ENCODE measurements around the gene MYH11.
"Not testable (repeated sequence)": the region's sequence is repeated elsewhere in the genome, so short reads cannot be mapped to it uniquely, and the experiment has no call there.

Gene MYH11

DNA sequence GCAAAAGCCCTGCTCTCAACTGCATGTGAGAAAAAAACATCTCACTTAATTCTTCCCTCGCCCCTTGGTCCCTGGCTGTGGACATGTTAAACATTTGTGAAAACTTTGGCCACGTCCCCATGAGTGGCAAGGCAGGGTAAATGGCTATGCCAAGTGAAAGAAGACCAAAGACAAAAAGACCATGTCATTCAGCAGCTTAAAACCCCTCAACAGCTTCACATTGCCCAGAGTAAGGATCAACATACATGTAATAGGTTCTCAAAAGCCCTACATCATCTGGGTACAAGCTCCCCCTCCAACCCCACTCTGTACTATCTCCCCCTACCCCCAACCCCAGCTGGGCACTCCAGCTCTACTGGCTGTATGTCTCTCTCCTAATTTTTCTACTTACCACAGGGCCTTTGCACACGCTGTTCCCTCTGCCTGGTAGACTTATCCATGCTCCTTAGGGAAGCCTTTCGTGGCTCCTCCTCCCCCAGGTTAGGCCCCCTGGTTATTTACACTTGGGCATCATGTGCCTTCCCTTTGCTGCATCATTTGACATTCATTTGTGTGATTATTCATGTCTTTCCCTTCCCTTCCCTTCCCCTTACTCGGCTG is 131.1 kb downstream of the MYH11 start:
- in situ Hi-C loops (cut with MboI; ENCODE audit: low sequenced_read_pairs), result no loop called here

DNA sequence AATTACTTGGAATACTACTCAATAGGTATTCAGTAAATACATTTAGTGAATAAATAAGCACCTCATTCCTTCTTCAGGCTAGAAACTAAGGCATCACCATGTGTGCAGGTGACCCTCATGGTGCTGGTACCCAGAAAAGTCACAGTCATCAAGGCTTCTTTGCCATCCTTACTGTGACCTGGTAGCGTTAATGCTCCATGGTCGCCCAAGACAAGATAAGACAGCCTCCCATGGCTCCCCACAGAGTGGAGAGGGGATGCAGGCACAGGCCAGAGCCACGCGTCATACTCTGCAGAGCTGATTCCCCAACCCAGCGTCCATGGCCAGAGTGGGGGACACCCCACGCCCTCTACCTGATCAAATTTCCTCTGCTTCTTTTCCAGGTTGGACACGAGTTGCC is 133.0 kb downstream of the MYH11 start:
- in situ Hi-C loops (cut with MboI; ENCODE audit: low sequenced_read_pairs), result no loop called here

DNA sequence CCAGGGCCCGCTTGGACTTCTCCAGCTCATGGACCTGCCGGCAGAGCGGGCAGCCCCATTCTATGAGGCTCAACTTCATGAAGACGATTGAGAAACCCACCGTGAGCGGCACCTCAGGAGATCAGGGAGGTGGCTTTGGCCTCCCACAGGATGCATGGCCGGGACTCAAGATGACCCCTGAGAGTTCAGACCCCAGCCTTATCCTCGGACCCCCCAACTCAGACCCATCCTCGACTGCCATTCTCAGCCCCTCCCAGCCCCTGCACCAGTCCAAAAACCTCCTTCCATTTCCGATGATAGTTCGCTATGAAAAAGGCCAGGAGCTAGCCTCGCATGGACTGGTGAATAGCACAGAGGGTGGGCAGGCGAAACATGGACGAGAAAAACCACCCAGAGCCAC is 135.8 kb downstream of the MYH11 start:
- in situ Hi-C loops (cut with MboI; ENCODE audit: low sequenced_read_pairs), result no loop called here

DNA sequence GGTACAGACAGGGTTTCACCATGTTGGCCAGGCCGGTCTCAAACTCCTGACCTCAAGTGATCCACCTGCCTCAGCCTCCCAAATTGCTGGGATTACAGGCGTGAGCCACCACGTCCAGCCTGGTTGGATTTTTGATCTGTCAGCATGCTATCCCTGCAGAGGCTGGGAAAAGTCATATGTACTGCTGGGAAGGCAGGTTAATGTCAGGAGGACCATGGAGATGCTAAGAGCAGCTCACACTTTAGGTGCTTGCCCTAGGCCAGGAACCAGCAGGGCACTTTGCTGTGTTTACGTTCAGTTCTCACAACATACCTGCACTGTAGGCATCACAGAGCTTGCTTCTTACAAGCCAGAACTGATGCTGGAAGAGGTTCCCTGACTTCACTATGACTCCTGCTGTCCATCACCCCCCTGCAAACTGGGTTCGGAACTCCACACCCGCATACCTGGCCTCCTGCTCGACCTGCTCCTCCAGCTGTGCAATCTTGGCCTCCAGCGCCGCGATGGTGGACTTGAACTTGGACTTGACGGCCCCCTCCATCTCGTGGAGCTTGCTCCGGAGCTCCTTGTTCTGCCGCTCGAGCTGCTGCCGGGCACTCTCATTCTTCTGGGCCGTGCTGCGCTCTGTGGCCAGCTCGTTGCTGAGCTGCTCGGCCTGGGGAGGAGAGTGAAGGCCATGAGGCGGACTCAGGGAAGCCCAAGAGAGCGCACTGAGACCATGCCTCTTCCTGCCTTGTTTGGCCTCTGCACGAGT is 140.0 kb downstream of the MYH11 start:
- in situ Hi-C loops (cut with MboI; ENCODE audit: low sequenced_read_pairs), result no loop called here

DNA sequence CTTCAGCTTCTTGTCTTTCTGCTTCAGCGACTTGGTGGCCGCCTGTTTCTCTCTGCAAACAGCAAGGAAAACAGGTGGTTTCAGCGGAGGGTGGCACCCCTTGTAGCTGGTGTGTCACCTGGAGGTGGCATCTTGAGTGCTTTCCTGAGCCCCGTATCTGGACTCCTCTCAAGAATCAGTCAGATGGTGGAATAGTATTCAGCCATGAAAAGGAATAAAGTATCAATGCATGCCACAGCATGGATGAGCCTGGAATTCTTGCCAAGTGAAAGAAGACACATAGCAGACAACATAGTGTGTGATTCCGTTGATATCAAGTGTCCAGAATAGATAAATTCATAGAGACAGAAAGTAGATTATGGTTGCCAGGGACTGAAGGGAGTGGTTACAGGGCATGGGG is 141.6 kb downstream of the MYH11 start:
- in situ Hi-C loops (cut with MboI; ENCODE audit: low sequenced_read_pairs), result no loop called here

DNA sequence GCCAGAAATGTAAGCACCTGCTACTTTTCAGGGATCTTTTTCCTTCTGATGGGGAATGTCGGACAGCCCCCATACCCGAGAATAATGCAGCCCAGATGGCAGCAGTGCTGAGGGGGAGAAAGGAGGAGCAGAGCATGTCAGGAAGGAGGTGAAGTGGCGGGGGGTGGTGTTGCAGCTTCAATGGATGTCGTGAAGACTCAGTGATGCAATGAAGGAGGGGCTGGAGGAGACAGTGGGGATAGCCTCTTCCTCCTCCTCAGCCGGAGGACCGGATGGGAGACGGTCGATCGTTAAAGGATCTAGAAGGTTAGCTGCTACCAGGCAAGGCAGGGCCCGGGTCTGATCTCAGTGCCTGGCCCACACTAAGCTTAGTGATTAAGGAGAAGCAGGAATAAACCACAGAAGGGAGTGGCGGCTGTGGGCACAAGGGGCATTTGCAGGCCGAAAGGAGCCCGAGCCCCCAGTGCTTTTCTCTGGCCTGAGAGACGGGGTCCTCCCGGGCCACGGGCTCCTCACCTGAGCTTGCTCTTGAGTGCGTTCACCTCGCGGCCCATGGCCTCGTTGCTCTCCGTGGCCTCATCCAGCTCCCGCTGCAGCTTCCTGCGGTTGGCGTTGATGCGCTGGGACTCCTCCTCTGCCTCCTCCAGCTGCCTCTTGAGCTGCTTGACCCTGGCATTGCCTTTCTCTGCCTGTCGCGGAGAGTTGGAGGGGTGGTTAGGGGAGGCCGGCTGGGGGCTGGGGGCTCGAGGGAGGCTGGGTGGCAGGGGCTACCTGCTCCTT is 142.2 kb downstream of the MYH11 start:
- in situ Hi-C loops (cut with MboI; ENCODE audit: low sequenced_read_pairs), result no loop called here

DNA sequence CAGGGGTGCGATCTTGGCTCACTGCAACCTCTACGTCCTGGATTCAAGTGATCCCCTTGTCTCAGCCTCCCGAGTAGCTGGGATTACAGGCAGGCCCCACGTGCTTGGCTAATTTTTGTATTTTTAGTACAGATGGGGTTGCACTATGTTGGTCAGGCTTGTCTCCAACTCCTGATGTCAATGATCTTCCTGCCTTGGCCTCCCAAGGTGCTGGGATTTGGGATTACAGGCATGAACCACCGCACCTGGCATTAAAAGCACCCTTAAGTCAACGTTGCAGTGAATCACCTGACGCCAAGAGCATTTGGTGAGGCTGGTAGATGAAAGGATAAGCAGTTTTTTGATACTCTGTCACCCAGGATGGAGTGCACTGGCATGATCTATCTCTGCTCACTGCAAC is 147.8 kb downstream of the MYH11 start:
- in situ Hi-C loops (cut with MboI; ENCODE audit: low sequenced_read_pairs), result no loop called here

DNA sequence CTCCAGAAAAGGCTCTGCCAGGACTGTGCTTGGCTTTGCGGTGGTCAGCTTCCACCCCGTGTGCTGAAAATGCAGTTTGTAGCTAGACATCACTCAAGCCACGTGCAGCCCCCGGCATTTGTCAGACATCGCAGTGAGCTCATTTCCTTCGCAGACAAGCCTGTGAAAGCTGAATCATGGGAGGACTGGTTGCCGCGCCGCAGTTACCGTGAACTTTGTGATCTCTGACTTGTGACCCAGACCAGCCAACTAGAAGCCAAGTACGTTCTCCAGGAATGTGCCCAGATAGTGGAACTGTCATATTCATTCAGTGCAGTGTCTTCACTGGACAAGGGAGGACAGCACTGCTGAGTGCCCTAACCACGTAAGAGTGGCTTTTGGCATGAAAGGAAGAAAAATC is 148.7 kb downstream of the MYH11 start:
- in situ Hi-C loops (cut with MboI; ENCODE audit: low sequenced_read_pairs), result no loop called here

DNA sequence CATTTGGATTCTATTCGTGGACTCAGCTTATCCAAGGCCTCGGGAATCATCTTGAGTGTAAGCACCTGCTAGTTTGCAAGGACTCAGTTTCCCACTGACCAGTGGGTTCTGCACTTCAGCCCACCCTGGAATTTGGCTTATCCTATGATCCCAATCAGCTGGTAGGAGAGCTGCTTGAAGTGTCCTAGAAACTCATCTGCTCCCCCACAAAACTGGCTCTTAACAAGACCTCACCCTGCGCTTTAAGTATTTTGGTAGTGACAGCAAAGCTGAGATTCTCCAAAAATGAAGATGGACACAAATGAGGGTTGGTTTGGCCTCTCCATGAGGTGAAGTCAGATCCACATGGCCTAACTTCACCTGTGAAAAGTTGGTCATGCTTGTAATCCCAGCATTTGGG is 149.5 kb downstream of the MYH11 start:
- in situ Hi-C loops (cut with MboI; ENCODE audit: low sequenced_read_pairs), result no loop called here

DNA sequence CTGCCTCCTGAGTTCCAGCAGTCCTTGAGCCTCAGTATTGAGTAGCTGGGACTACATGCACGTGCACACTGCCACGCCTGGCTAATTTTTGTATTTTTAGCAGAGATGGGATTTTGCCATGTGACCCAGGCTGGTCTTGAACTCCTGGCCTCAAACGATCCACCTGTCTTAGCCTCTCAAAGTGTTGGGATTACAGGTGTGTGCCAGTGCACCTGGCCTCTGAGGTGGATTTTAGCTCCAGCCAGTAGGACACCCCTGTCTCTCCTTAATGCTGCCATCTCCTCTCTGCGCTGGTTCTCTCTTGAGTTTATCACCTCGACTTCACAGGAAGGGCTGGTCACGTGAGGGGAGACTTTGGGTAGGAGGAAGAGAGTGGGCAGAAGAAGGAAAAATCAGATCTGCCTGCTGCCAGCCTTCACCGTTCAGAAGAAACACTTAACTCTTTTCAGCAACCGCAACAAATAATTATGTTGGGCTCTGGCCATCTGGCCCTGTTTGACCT is 151.7 kb downstream of the MYH11 start:
- in situ Hi-C loops (cut with MboI; ENCODE audit: low sequenced_read_pairs), result no loop called here

DNA sequence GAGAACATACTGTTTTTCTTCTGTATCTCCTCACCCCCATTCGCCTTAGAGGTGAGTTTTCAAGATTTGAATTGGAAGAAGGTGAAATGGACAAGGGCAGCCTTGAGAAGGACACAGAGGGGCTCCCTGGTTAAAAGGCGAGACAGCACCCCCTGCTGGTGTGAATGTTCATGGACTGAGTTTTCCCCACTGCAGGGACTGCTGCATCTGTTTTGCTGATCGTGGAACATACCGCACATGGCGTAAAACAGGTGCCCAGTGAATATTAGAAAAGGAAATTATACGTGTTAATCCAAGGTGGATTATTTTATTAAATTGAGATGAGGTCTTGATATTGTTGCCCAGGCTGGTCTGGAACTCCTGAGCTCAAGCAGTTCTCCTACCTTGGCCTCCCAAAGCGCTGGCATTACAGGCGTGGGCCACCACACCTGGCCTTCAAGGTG is 152.3 kb downstream of the MYH11 start:
- in situ Hi-C loops (cut with MboI; ENCODE audit: low sequenced_read_pairs), result no loop called here

DNA sequence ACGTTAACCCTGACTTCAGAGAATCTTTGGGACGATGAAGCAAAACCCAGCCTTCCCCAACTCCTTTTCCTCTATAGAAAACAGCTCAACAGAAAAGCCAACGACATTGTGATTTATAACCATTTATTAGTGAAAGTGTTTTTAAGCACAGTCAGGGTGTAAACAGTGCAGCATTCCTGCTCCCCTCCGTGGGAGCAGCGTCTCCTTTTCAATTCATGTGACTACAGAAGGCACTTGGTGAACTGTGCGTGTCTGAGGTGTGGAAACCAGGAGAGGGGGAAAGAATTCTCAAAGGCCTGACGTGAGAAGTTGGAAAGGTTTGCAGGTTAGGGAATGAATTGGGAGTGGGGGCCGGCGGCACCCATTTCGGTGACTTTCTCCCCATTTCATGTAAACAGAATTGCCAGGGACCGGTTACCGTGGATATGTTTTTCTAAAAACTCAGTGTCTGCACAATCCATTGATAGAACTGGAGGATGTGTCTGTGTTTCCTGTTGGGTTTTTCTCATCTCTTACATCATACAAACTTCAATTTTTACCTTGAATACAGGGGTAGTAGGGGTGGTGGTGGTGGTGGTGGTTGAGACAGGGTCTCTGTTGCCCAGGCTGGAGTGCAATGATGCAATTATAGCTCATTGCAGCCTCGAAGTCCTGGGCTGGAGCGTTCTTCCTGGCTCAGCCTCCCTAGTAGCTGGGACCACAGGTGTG is 153.6 kb downstream of the MYH11 start:
- in situ Hi-C loops (cut with MboI; ENCODE audit: low sequenced_read_pairs), result no loop called here

DNA sequence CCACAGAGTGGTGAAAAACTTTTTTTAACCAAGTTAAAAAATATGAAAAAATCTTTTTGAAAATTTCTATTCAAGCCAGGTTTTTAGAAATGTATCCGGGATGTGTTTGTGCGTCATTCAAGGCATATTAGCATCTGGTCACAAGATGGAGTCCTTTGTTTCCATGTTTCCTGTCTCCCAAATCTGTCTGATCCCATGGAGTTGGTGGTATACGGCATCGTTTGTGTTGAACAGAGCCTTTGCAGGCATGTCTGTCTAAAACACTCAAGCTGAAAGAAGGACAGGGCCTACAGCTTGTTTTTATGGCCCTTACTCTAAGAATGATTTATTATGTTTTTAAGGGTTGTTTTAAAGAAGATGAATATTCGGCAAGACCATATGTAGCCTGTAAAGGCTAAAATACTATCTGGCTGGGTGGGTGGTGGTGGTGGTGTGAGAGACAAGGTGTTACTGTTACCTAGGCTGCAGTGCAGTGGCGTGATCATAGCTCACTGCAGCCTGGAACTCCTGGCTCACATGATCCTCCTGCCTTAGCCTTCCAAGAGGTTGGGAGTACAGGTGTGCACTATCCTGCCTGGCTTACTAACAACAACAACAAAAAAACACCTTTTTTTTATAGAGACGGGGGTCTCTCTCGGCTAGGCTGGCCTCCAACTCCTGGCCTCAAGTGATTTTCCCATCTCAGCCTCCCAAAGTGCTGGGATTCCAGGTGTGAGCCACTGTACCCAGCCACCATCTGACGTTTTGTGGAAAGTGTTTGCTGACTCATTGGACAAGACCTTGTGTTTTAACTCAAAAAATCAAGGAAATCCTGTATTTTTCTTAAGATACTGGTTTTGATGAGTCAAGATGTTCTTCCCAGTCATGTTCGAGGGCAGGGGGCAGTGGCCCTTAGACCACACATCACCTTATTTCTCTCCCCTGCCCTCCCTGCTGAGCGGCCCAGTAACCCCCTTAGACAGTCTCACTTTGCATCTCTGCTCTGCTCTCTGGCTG is 154.6 kb downstream of the MYH11 start:
- in situ Hi-C loops (cut with MboI; ENCODE audit: low sequenced_read_pairs), result no loop called here

DNA sequence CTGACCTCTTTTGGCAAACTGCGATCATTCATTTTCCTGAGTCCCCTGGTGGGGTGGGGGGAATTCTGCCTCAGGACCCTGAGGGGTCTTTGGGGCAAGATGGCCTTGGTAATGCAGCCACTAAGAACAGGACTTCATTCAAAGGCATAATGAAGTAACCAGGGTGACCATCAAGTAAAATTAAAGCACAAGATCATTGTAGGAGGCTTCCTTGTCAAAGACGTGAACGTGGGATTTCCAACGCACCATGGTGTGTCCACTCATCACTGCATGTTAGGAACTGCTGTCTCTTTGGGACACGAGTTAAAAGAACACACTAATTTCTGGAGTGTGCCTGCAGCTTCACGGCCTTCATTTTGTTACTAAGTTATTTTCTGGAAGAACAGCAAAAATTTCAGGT is 155.5 kb downstream of the MYH11 start:
- in situ Hi-C loops (cut with MboI; ENCODE audit: low sequenced_read_pairs), result no loop called here

DNA sequence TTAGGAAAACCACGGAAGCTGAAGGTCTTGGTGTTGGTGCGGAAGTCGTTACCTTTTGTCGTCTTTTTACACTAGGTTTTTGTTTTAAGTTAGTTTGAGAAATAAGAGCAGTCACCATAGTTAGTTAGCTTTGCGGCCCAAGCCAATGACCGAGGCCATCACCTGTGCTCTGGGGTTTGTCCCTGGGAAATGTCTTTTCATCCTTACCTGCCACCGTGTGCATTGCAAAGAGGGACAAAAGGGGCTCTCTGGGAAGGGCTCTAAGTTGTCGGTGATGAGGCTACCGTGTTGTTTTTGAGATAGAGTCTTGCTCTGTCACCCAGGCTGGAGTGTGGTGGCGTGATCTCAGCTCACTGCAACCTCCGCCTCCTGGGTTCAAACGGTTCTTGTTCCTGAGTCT is 157.0 kb downstream of the MYH11 start:
- in situ Hi-C loops (cut with MboI; ENCODE audit: low sequenced_read_pairs), result no loop called here

DNA sequence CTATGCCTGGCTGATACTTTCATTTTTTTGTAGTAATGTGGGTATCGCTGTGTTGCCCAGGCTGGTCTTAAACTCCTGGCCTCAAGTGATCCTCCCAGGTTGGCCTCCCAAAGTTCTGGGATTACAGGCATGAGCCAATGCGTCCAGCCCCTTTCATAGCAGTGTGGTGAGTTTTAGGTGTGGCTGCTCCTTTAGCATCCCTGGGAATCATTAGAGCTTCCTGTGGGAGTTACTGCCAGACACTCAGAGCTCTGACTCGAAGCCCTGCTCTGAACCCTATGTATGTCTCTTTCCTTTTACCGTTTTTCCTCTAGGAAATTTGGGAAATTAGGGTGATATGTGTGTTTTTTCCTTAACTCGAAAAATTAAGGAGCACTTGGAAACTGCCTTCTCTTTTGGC is 162.3 kb downstream of the MYH11 start:
- in situ Hi-C loops (cut with MboI; ENCODE audit: low sequenced_read_pairs), result no loop called here

DNA sequence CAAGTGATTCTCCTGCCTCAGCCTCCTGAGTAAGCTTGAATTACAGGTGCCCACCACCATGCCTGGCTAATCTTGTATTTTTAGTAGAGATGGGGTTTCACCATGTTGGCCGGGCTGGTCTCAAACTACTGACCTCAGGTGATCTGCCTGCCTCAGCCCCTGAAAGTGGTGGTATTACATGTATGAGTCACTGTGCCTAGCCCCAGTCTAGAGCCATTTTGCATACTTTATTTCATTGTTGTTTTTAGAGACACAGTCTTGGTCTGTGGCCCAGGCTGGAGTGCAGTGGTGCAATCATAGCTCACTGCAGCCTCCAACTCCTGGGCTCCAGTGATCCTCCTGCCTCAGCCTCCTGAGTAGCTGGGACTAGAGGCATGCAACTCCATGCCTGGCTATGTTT is 164.3 kb downstream of the MYH11 start:
- in situ Hi-C loops (cut with MboI; ENCODE audit: low sequenced_read_pairs), result not testable (repeated sequence)

DNA sequence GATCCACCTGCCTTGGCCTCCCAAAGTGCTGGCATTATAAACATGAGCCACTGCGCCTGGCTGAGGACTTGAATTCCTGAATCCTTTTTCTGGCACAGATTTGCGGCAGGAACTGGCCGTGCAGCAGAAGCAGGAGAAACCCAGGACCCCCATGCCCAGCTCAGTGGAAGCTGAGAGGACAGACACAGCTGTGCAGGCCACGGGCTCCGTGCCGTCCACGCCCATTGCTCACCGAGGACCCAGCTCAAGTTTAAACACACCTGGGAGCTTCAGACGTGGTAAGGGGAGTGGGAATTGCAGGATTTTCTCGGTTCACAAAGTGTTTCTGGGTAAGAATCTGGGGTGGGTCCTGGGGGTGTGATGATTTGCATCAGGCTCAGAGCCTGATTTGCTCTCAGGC is 165.8 kb downstream of the MYH11 start:
- in situ Hi-C loops (cut with MboI; ENCODE audit: low sequenced_read_pairs), result no loop called here

DNA sequence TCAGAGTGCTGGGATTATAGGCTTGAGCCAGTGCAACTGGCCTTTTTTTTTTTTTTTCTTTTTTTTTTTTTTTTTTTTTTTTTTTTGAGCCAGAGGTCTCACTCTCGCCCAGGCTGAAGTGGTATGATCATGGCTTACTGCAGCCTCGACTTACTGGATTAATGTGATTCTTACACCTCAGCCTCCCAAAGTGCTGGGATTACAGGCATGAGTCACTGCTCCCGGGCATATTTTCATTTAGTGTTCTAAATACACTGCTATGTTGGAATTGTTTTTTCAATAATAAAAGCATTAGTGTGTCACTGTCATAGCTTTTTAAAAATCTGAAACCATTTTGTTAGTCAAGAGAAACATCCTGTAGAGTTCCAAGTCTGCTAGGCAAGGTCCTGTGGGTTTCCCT is 166.5 kb downstream of the MYH11 start:
- in situ Hi-C loops (cut with MboI; ENCODE audit: low sequenced_read_pairs), result no loop called here

DNA sequence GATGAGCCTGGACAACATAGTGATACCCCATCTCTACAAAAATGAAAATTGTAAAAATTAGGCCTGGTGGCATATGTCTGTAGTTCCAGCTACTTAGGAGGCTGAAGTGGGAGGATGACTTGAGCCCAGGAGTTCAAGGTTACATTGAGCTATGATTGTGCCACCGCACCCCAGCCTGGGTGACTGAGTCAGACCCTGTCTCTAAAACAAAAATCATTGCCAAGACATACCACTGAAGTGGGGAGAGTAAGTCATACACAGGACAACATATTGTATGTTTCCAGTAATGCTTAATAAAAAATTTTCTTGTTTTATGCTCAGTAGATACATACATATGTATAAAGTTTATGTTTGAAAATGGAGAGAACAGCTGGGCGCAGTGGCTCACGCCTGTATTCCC is 167.5 kb downstream of the MYH11 start:
- in situ Hi-C loops (cut with MboI; ENCODE audit: low sequenced_read_pairs), result no loop called here
